SK-N-SH treated with all-trans-retinoic acid at 6 μM for 48 hours (cell line): Measurements from ENCODE around the gene SYNDIG1.

ENCODE experiments used
- ATAC-seq: fragments of 200-7000 bp; cut with Tn5 transposase; 3 replicates; pipeline ENCODE4 v1.9.1; 2020; ENCODE audit warnings: mild to moderate bottlenecking, moderate library complexity
- BACH2 ChIP-seq: fragments of 250-450 bp; sonication (Bioruptor Pico); IDR thresholded peaks from 2 replicates; pipeline ENCODE4 v1.9.0; 2021; ENCODE audit warnings: mild to moderate bottlenecking, borderline replicate concordance
- CREB5 ChIP-seq: fragments of 250-450 bp; sonication (Bioruptor Pico); IDR thresholded peaks from 2 replicates; pipeline ENCODE4 v1.5.1; 2020; ENCODE audit warnings: low read depth, mild to moderate bottlenecking, moderate library complexity
- CSDC2 ChIP-seq: fragments of 250-450 bp; sonication (Bioruptor Pico); IDR thresholded peaks from 2 replicates; pipeline ENCODE4 v1.5.0; 2020; ENCODE audit warnings: mild to moderate bottlenecking, moderate library complexity
- CSRNP3 ChIP-seq: fragments of 250-450 bp; sonication (Bioruptor Pico); IDR thresholded peaks from 2 replicates; pipeline ENCODE4 v1.5.1; 2021; ENCODE audit warnings: mild to moderate bottlenecking, moderate library complexity
- GLIS3 ChIP-seq: fragments of 250-450 bp; sonication (Bioruptor Pico); IDR thresholded peaks from 2 replicates; pipeline ENCODE4 v1.5.0; 2020; ENCODE audit warnings: mild to moderate bottlenecking, moderate library complexity
- ISL1 ChIP-seq: fragments of 250-450 bp; sonication (Bioruptor Pico); IDR thresholded peaks from 2 replicates; pipeline ENCODE4 v2.1.2; 2022; ENCODE audit warnings: mild to moderate bottlenecking, moderate library complexity
- OSR1 ChIP-seq: fragments of 250-450 bp; sonication (Bioruptor Pico); IDR thresholded peaks from 2 replicates; pipeline ENCODE4 v1.8.0; 2022; ENCODE audit warnings: moderate library complexity, mild to moderate bottlenecking, inconsistent platforms
- PATZ1 ChIP-seq: fragments of 250-450 bp; sonication (Bioruptor Pico); IDR thresholded peaks from 2 replicates; pipeline ENCODE4 v1.8.0; 2020; ENCODE audit warnings: mild to moderate bottlenecking, moderate library complexity, borderline replicate concordance
- POU6F1 ChIP-seq: fragments of 250-450 bp; sonication (Bioruptor Pico); IDR thresholded peaks from 2 replicates; pipeline ENCODE4 v1.8.0; 2021; ENCODE audit warnings: low read depth, mild to moderate bottlenecking, moderate library complexity, borderline replicate concordance
- PPARA ChIP-seq: fragments of 250-450 bp; sonication (Bioruptor Pico); IDR thresholded peaks from 2 replicates; pipeline ENCODE4 v1.5.0; 2020; ENCODE audit warnings: mild to moderate bottlenecking, borderline replicate concordance
- RARB ChIP-seq: fragments of 250-450 bp; sonication (Bioruptor Pico); IDR thresholded peaks from 2 replicates; pipeline ENCODE4 v1.8.0; 2021; ENCODE audit warnings: mild to moderate bottlenecking, moderate library complexity
- TCF4 ChIP-seq: fragments of 250-450 bp; sonication (Bioruptor Pico); IDR thresholded peaks from 2 replicates; pipeline ENCODE4 v1.8.0; 2021; ENCODE audit warnings: mild to moderate bottlenecking, moderate library complexity, borderline replicate concordance
- TOX ChIP-seq: fragments of 250-450 bp; sonication (Bioruptor Pico); IDR thresholded peaks from 2 replicates; pipeline ENCODE4 v1.8.0; 2021; ENCODE audit warnings: mild to moderate bottlenecking, moderate library complexity, borderline replicate concordance
- TSHZ2 ChIP-seq: fragments of 250-450 bp; sonication (Bioruptor Pico); IDR thresholded peaks from 2 replicates; pipeline ENCODE4 v1.5.0; 2020; ENCODE audit warnings: mild to moderate bottlenecking, moderate library complexity
- ZC3H10 ChIP-seq: fragments of 250-450 bp; sonication (Bioruptor Pico); IDR thresholded peaks from 2 replicates; pipeline ENCODE4 v1.5.1; 2021; ENCODE audit warnings: mild to moderate bottlenecking, moderate library complexity
- ZFP3 ChIP-seq: fragments of 250-450 bp; sonication (Bioruptor Pico); IDR thresholded peaks from 2 replicates; pipeline ENCODE4 v1.5.0; 2020; ENCODE audit warnings: mild to moderate bottlenecking, moderate library complexity
- ZNF565 ChIP-seq: fragments of 450-650 bp; formaldehyde crosslinking; conservative IDR thresholded peaks from 2 replicates; pipeline ENCODE4 v1.5.0; 2020; ENCODE audit warnings: low read depth, mild to moderate bottlenecking, moderate library complexity
- ZNF70 ChIP-seq: fragments of 450-650 bp; formaldehyde crosslinking; IDR thresholded peaks from 2 replicates; pipeline ENCODE4 v1.5.0; 2020; ENCODE audit warnings: mild to moderate bottlenecking, moderate library complexity
- ZNF8 ChIP-seq: fragments of 450-650 bp; formaldehyde crosslinking; IDR thresholded peaks from 2 replicates; pipeline ENCODE4 v1.5.0; 2020; ENCODE audit warnings: mild to moderate bottlenecking, moderate library complexity

Gene SYNDIG1

GRCh38 chr20:24437196-24438082, 32.0 kb upstream of the SYNDIG1 start:
- no peak for TF ChIP-seq ZC3H10 (CRISPR knock-in tag)
- TF ChIP-seq PPARA (CRISPR knock-in tag) = no peak
- no peak for TF ChIP-seq ZNF70 (CRISPR knock-in tag)
- no peak for TF ChIP-seq CREB5 (CRISPR knock-in tag)
- TF ChIP-seq ZFP3 (CRISPR knock-in tag) = no peak
- TF ChIP-seq TOX = no peak
- no peak for TF ChIP-seq GLIS3 (CRISPR knock-in tag)
- TF ChIP-seq ZNF565 (CRISPR knock-in tag) = no peak
- no peak for TF ChIP-seq CSDC2 (CRISPR knock-in tag)
- no peak for TF ChIP-seq TSHZ2 (CRISPR knock-in tag)
- no peak for TF ChIP-seq RARB (CRISPR knock-in tag)
- TF ChIP-seq POU6F1 (CRISPR knock-in tag) = no peak
- TF ChIP-seq TCF4 (CRISPR knock-in tag) = no peak
- TF ChIP-seq BACH2 = no peak
- no peak for TF ChIP-seq OSR1 (CRISPR knock-in tag)
- no peak for TF ChIP-seq CSRNP3 (CRISPR knock-in tag)
- TF ChIP-seq, all 23 proteins: peak for 0
- ATAC-seq = no peak

GRCh38 chr20:24438331-24438730, 31.1 kb upstream of the SYNDIG1 start:
- ATAC-seq = no peak
- TF ChIP-seq PATZ1 (CRISPR knock-in tag) (no peak), ZNF565 (CRISPR knock-in tag) (no peak), POU6F1 (CRISPR knock-in tag) (no peak), OSR1 (CRISPR knock-in tag) (no peak), CSDC2 (CRISPR knock-in tag) (no peak), ISL1 (CRISPR knock-in tag) (no peak), ZFP3 (CRISPR knock-in tag) (no peak), CSRNP3 (CRISPR knock-in tag) (no peak), ZNF70 (CRISPR knock-in tag) (no peak), GLIS3 (CRISPR knock-in tag) (no peak), ZNF8 (CRISPR knock-in tag) (no peak), ZC3H10 (CRISPR knock-in tag) (no peak), RARB (CRISPR knock-in tag) (no peak), TCF4 (CRISPR knock-in tag) (no peak)
